Measurements from ENCODE around the gene SRSF2.

- TF ChIP-seq, protein P1, sequence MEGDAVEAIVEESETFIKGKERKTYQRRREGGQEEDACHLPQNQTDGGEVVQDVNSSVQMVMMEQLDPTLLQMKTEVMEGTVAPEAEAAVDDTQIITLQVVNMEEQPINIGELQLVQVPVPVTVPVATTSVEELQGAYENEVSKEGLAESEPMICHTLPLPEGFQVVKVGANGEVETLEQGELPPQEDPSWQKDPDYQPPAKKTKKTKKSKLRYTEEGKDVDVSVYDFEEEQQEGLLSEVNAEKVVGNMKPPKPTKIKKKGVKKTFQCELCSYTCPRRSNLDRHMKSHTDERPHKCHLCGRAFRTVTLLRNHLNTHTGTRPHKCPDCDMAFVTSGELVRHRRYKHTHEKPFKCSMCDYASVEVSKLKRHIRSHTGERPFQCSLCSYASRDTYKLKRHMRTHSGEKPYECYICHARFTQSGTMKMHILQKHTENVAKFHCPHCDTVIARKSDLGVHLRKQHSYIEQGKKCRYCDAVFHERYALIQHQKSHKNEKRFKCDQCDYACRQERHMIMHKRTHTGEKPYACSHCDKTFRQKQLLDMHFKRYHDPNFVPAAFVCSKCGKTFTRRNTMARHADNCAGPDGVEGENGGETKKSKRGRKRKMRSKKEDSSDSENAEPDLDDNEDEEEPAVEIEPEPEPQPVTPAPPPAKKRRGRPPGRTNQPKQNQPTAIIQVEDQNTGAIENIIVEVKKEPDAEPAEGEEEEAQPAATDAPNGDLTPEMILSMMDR (IDR thresholded peaks at IDR 0.05): no peak
- TF ChIP-seq POLR2A (IDR thresholded peaks at IDR 0.05): no peak
These were observed 2.9 kb downstream of the SRSF2 start for GRCh38 chr17:76734080-76734840.
